ENCODE results near the gene INPP5A. TPM values are rescaled to one million over a fixed set of nuclear protein-coding genes. Genes with fewer than 3 reads are reported as not detected.

INPP5A gene
- total and polyA plus RNA-seq, 7 donors = 17.6 to 132 (median 100) TPM

DNA sequence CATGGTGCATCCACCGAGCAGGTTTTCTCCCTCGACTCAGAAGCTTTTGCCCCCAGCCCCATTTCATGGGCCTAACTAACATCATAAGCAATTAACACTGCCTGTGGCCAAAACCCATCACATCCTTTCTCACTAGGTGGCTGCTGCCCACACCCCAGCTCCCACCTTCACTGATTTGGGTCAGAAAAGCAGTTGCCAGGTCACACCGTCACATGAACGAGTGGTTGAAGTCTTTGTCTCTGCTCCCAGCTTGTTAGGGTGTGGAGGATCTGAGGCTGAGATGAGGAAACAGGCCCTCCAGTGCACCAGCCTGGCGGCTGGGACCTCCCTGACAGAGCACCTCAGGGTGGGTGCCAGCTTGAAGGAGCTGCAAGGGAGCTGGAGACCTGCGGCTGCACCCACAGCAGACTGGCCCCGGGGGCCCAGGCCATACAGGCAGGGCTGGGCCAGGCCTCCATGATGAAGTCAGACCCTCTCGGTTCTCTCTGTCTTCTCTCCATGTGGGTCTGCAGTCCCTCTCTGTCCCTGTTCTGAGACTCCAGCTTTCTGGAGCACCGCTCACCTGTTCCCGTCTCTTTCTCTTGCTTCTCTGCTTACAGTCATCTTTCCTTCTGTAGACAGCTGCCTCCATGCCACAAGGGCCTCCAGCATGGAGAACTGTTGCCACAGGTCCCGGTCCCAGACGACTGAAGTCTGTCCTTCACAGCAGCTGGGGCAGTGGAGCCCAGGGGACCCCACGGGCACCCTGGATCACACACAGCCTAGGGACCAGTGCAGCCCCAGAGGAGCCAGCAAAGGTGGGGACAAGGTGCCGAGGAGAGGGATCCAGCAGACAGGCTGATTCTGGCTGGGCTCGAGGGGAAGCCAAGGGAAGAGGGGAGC, 13.8 kb upstream of the INPP5A start:
- WGBS, 2 donors = 91% methylated on average over 15 of the region's 15 CpGs
- no peaks in the 10 kb centered on the region for H3K27me3 ChIP-seq
- intact Hi-C loops (cut with DNase I) = no loop called here
- H3K9me3 ChIP-seq = no peaks in the 10 kb centered on the region
- TF ChIP-seq POLR2A (IDR thresholded peaks at IDR 0.05) (no peak), EP300 (IDR thresholded peaks at IDR 0.05) (no peak), POLR2AphosphoS5 (IDR thresholded peaks at IDR 0.05) (no peak)
- TF ChIP-seq, protein P1, sequence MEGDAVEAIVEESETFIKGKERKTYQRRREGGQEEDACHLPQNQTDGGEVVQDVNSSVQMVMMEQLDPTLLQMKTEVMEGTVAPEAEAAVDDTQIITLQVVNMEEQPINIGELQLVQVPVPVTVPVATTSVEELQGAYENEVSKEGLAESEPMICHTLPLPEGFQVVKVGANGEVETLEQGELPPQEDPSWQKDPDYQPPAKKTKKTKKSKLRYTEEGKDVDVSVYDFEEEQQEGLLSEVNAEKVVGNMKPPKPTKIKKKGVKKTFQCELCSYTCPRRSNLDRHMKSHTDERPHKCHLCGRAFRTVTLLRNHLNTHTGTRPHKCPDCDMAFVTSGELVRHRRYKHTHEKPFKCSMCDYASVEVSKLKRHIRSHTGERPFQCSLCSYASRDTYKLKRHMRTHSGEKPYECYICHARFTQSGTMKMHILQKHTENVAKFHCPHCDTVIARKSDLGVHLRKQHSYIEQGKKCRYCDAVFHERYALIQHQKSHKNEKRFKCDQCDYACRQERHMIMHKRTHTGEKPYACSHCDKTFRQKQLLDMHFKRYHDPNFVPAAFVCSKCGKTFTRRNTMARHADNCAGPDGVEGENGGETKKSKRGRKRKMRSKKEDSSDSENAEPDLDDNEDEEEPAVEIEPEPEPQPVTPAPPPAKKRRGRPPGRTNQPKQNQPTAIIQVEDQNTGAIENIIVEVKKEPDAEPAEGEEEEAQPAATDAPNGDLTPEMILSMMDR (IDR thresholded peaks at IDR 0.05) = no peak
- DNase-seq = peak; percentile 61
- no peak overlapping the region for H3K4me3 ChIP-seq
- H3K27ac ChIP-seq = no peak overlapping the region
- peaks cover 0 to 40% (median 30%) of the 10 kb centered on the region in 4 donors for H3K4me1 ChIP-seq
- H3K36me3 ChIP-seq = no peaks in the 10 kb centered on the region

DNA sequence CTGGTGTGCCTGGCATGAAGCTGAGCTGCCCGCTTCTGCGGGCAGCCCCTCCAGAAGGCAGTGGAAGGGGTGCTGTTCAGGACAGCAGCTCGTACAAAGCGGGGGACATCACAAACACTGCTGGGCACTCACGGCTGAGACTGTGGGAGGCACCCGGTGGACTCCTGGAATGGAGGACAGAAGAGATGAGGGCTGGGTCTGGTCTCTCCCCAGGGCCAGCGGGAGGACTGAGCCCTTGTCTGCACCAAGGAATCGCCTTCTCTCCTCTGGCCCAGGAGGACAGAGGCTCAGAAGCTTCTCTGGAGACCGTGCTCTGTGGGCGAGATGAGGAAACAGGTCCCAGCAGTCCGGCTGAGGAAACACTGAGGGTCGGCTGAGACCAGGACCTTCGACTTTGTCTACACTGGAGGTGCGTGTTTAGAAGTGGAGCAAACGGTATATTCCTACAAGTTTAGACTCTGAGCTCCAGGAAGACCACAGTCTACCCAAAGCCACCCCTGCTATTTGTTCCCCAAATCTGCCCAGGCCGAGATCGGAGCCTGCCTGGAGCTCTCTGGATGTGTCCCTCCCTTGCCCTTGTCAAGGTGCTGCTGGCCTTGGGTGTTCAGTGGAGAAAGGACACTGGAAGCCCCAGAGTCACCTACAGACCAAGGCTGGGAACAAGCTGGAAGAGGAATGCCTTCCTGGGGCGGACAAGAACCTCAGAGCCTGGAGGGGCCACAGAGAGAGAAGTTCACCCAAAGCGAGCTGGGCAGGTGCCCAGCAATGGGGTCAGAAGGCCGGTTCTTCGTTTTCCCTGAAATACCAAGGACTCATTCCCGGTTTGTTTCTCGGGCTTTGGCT, 12.9 kb upstream of the INPP5A start:
- TF ChIP-seq EP300 (IDR thresholded peaks at IDR 0.05) = no peak
- no peaks in the 10 kb centered on the region for H3K27me3 ChIP-seq
- H3K27ac ChIP-seq = no peak overlapping the region
- DNase-seq = peak; percentile 54
- H3K36me3 ChIP-seq = no peaks in the 10 kb centered on the region
- H3K4me1 ChIP-seq = peaks cover 0 to 31% (median 22%) of the 10 kb centered on the region in 4 donors
- no peak overlapping the region for H3K4me3 ChIP-seq
- H3K9me3 ChIP-seq = no peaks in the 10 kb centered on the region
- 92 to 94% methylated on average over 23 of the region's 23 CpGs for WGBS, 2 donors
- intact Hi-C loops (cut with DNase I) = no loop called here

GRCh38 chr10:132526676-132527075, 10.9 kb upstream of the INPP5A start:
- Histone ChIP-seq H3K4me3 (no peak overlapping the region), H3K36me3 (no peaks in the 10 kb centered on the region), H3K9me3 (no peaks in the 10 kb centered on the region), H3K27me3 (no peaks in the 10 kb centered on the region), H3K27ac (no peak overlapping the region), H3K4me1 (peaks cover 0 to 11% (median 4%) of the 10 kb centered on the region in 4 donors)
- 76 to 83% methylated on average over 16 of the region's 16 CpGs for WGBS, 2 donors
- intact Hi-C loops (cut with DNase I) = no loop called here
- DNase-seq = peak; percentile 70
- TF ChIP-seq, protein P1 (IDR thresholded peaks at IDR 0.05) = no peak
- no peak for TF ChIP-seq EP300 (IDR thresholded peaks at IDR 0.05)
- no peak for TF ChIP-seq POLR2A (IDR thresholded peaks at IDR 0.05)
- TF ChIP-seq POLR2AphosphoS5 (IDR thresholded peaks at IDR 0.05) = no peak

- Histone ChIP-seq H3K4me1 (peaks cover 0 to 11% (median 4%) of the 10 kb centered on the region in 4 donors), H3K36me3 (no peaks in the 10 kb centered on the region), H3K27me3 (no peaks in the 10 kb centered on the region), H3K9me3 (no peaks in the 10 kb centered on the region), H3K27ac (peak overlapping the region; percentile 17 to 49 (median 36)), H3K4me3 (no peak overlapping the region)
- intact Hi-C loops (cut with DNase I) = no loop called here
- 64 to 80% methylated on average over 21 of the region's 21 CpGs for WGBS, 2 donors
- peak; percentile 65 for DNase-seq
- TF ChIP-seq, protein P1 (IDR thresholded peaks at IDR 0.05) = no peak
- TF ChIP-seq POLR2AphosphoS5 (IDR thresholded peaks at IDR 0.05) (peak in 1 of 4 donors; percentile 21), POLR2A (IDR thresholded peaks at IDR 0.05) (no peak), EP300 (IDR thresholded peaks at IDR 0.05) (no peak)
Measured at GRCh38 chr10:132527339-132528063, 10.1 kb upstream of the INPP5A start.

Data from sigmoid colon (tissue), 7 donors.